OCI-LY7 (cell line): Measurements from ENCODE around the gene EPB41L4A. TPM values are rescaled to one million over a fixed set of nuclear protein-coding genes. Genes with fewer than 3 reads are reported as not detected.

Source experiments
- BruUV-seq: library from RNA; stranded (reverse); fragments of 400-500 nt; replicated peaks from 2 replicates; lab custom pipeline; 2021; lab: Mats Ljungman, UMichigan
- CTCF ChIA-PET: fragments of 300-600 bp; sonication (Branson Sonifier 250); formaldehyde crosslinking; loops from one replicate; lab custom pipeline; 2022; ENCODE audit warnings: antibody characterized with exemption; ENCODE audit not compliant: unreplicated experiment; lab: Charles Lee
- POLR2A ChIA-PET: fragments of 300-600 bp; sonication (Branson Sonifier 250); formaldehyde crosslinking; loops from one replicate; lab custom pipeline; 2022; ENCODE audit warnings: antibody characterized with exemption; lab: Charles Lee
- DNase-seq: peaks from one replicate; pipeline ENCODE4 v3.0.0-alpha.2; 2015; ENCODE audit warnings: low spot score
- H2AFZ ChIP-seq: fragments of 200-600 bp; sonication (generic), shearing (Covaris generic); 2 replicates; pipeline ENCODE4 v1.6.1; 2014; ENCODE audit warnings: mild to moderate bottlenecking, antibody characterized with exemption, low read length, moderate library complexity
- H3K27ac ChIP-seq: fragments of 200-600 bp; sonication (generic); 2 replicates; pipeline ENCODE4 v1.5.1; 2014; ENCODE audit warnings: mixed run types, low read depth, mild to moderate bottlenecking, moderate library complexity, low read length, inconsistent platforms; ENCODE audit not compliant: poor library complexity, severe bottlenecking
- H3K36me3 ChIP-seq: fragments of 200-600 bp; sonication (generic); 2 replicates; pipeline ENCODE4 v1.6.1; 2014; ENCODE audit warnings: mild to moderate bottlenecking, antibody characterized with exemption, low read length, moderate library complexity, mixed read lengths; ENCODE audit not compliant: insufficient read depth
- H3K4me1 ChIP-seq: fragments of 200-600 bp; sonication (generic); 2 replicates; pipeline ENCODE4 v1.5.1; 2014; ENCODE audit warnings: mild to moderate bottlenecking, low read length; ENCODE audit not compliant: insufficient read depth, poor library complexity, severe bottlenecking
- H3K4me2 ChIP-seq: fragments of 200-600 bp; sonication (generic); 2 replicates; pipeline ENCODE4 v1.6.1; 2014; ENCODE audit warnings: mild to moderate bottlenecking, low read length
- H3K4me3 ChIP-seq: fragments of 200-600 bp; sonication (generic); 2 replicates; pipeline ENCODE4 v1.5.1; 2014; ENCODE audit warnings: mild to moderate bottlenecking, low read depth, low read length; ENCODE audit not compliant: poor library complexity, severe bottlenecking
- H3K79me2 ChIP-seq: fragments of 200-600 bp; sonication (generic); 2 replicates; pipeline ENCODE4 v1.6.1; 2016; ENCODE audit warnings: low read depth, mild to moderate bottlenecking, low read length, moderate library complexity, mixed read lengths; ENCODE audit not compliant: insufficient read depth
- H3K9me2 ChIP-seq: fragments of 200-600 bp; sonication (generic); 2 replicates; pipeline ENCODE4 v1.6.1; 2016; ENCODE audit warnings: mild to moderate bottlenecking, low read length, mixed read lengths; ENCODE audit not compliant: insufficient read depth
- H3K9me3 ChIP-seq: fragments of 200-600 bp; sonication (generic); 2 replicates; pipeline ENCODE4 v1.6.1; 2014; ENCODE audit warnings: mild to moderate bottlenecking, mixed run types, low read length, mixed read lengths
- H4K20me1 ChIP-seq: fragments of 200-600 bp; sonication (generic); 2 replicates; pipeline ENCODE4 v1.6.1; 2014; ENCODE audit warnings: mild to moderate bottlenecking, antibody characterized with exemption, low read length, moderate library complexity, mixed read lengths; ENCODE audit not compliant: insufficient read depth
- CTCF ChIP-seq: fragments of 200-600 bp; sonication (generic); conservative IDR thresholded peaks from 2 replicates; pipeline ENCODE4 v1.5.1; 2014; ENCODE audit warnings: mild to moderate bottlenecking, antibody characterized with exemption, low read length, moderate library complexity, mixed read lengths
- EZH2phosphoT487 ChIP-seq: fragments of 200-600 bp; sonication (generic); IDR thresholded peaks from 2 replicates; pipeline ENCODE4 v1.6.1; 2018; ENCODE audit warnings: low read depth, borderline replicate concordance, mild to moderate bottlenecking, mixed run types, antibody characterized with exemption, low read length, moderate library complexity, mixed read lengths
- intact Hi-C: fragments of 100-400 bp; cut with micrococcal nuclease; formaldehyde crosslinking; loops from one replicate; pipeline ENCODE4 v1.10.0; 2022; ENCODE audit not compliant: unreplicated experiment
- total RNA-seq, 2 experiments: library from RNA; depleted of rRNA in 1 of 2; stranded (reverse); fragments of >200 nt in 1 of 2; shearing (Covaris generic) in 1 of 2; gene quantifications; 2 replicates each; pipeline ENCODE4 v1.2.3, GENCODE V29; 2014 to 2022

The EPB41L4A gene
- total RNA-seq, 2 experiments from 2014 or later = 0.03 TPM; not detected in 1

- no peaks in the 10 kb centered on the region for H3K36me3 ChIP-seq
- no peak for DNase-seq
- intact Hi-C loops = no loop called here
- no peaks in the 10 kb centered on the region for H3K4me1 ChIP-seq
- POLR2A ChIA-PET = no interaction called here
- no peaks in the 10 kb centered on the region for H3K9me2 ChIP-seq
- no peak overlapping the region for H3K4me2 ChIP-seq
- H3K4me3 ChIP-seq = no peak overlapping the region
- CTCF ChIA-PET = no interaction called here
- H3K9me3 ChIP-seq = no peaks in the 10 kb centered on the region
- H4K20me1 ChIP-seq = no peaks in the 10 kb centered on the region
- no peak overlapping the region for H3K27ac ChIP-seq
- no TSS peak for BruUV-seq
- TF ChIP-seq CTCF = no peak
- TF ChIP-seq EZH2phosphoT487 = no peak
- H3K79me2 ChIP-seq = no peaks in the 10 kb centered on the region
- no peak overlapping the region for H2AFZ ChIP-seq
Observed at GRCh38 chr5:112338681-112339337, 80.3 kb downstream of the EPB41L4A start.

- H3K9me2 ChIP-seq = no peaks in the 10 kb centered on the region
- no peaks in the 10 kb centered on the region for H3K36me3 ChIP-seq
- DNase-seq = no peak
- peaks cover 28% of the 10 kb centered on the region for H3K4me1 ChIP-seq
- no peaks in the 10 kb centered on the region for H3K79me2 ChIP-seq
- ChIA-PET POLR2A (interaction anchor here (0.6 to 1.2 kb wide), 3 partner anchors 24 to 44 kb away, joined by 3 to 4 read pairs (median 3); no protein-coding TSS in a partner anchor), CTCF (no interaction called here)
- no peak overlapping the region for H3K27ac ChIP-seq
- H2AFZ ChIP-seq = no peak overlapping the region
- H3K4me2 ChIP-seq = no peak overlapping the region
- no peak overlapping the region for H3K4me3 ChIP-seq
- H4K20me1 ChIP-seq = no peaks in the 10 kb centered on the region
- H3K9me3 ChIP-seq = no peaks in the 10 kb centered on the region
- no peak for TF ChIP-seq EZH2phosphoT487
- TF ChIP-seq CTCF = no peak
- intact Hi-C loops = no loop called here
- BruUV-seq = no TSS peak
Observed at GRCh38 chr5:112333331-112333781, 85.7 kb downstream of the EPB41L4A start.

GRCh38 chr5:112331892-112332291, 87.2 kb downstream of the EPB41L4A start:
- no peaks in the 10 kb centered on the region for H3K9me3 ChIP-seq
- no peak for TF ChIP-seq EZH2phosphoT487
- no peak for TF ChIP-seq CTCF
- H2AFZ ChIP-seq = no peak overlapping the region
- H4K20me1 ChIP-seq = no peaks in the 10 kb centered on the region
- ChIA-PET CTCF (no interaction called here), POLR2A (no interaction called here)
- peaks cover 28% of the 10 kb centered on the region for H3K4me1 ChIP-seq
- DNase-seq = no peak
- H3K4me3 ChIP-seq = no peak overlapping the region
- no peaks in the 10 kb centered on the region for H3K9me2 ChIP-seq
- no peak overlapping the region for H3K27ac ChIP-seq
- intact Hi-C loops = no loop called here
- no peak overlapping the region for H3K4me2 ChIP-seq
- no peaks in the 10 kb centered on the region for H3K79me2 ChIP-seq
- no TSS peak for BruUV-seq
- H3K36me3 ChIP-seq = no peaks in the 10 kb centered on the region
